ENCODE data around the gene OXGR1. TPM values are rescaled to one million over a fixed set of nuclear protein-coding genes. Genes with fewer than 3 reads are reported as not detected.

The OXGR1 gene
- not detected for total RNA-seq

DNA sequence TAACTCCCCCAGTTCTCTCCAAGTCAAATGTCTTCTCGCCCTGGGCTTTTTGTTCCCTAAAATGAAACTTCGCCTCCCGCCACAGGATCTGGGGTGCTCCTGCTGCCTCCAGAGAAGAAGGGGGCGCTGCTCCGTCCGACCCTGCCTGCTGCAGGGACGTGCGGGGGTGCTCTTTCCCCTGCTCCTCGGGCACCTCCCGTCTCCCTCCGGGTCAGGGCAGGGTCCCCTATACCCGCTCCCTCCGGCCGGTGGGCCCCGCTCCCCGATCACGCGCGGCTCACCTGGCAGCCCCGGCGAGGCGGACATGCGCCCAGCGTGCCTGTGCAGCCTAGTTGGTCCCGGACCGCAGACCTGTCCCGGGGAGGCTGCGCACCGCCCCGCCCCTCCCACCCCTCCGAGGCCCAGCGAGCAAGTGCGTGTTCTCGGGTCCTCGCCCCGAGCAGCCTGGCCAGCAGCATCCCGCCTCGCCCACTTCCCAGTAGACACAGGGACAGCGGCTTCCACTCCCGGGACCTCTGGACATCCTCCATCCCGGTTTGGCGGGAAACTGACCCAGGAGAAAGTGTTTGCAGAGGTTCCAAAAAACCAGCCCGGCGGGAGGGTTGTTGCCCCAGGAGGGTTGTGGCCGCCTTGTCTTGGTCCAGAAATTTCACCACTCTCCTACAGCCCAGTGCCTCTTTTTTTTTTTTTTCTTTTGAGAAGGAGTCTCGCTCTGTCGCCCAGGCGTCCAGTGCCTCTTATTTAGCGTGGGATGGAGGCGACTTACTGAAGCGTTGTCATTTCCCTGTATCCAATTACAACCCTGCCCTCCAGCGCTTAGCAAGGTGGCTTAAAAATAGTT lies at the start of gene OXGR1:
TSS of gene OXGR1 (minus strand) at position 460 of the 841 bp plus-strand sequence. CDS start 6,717 bp downstream, outside the sequence.
- no peak for DNase-seq (ENCODE audit: low spot score in 2 of 2)
- intact Hi-C loops (cut with DNase I), result no loop called here
- Histone ChIP-seq H3K9me3 (no peaks in the 10 kb centered on the region), H3K36me3 (no peaks in the 10 kb centered on the region), H3K27me3 (no peaks in the 10 kb centered on the region), H3K4me3 (peak within 1 kb of the TSS; percentile 54 to 58), H3K27ac (no peak within 1 kb of the TSS), H3K4me1 (peaks cover 3 to 4% of the 10 kb centered on the region in 2 donors)
- TF ChIP-seq, protein P1, sequence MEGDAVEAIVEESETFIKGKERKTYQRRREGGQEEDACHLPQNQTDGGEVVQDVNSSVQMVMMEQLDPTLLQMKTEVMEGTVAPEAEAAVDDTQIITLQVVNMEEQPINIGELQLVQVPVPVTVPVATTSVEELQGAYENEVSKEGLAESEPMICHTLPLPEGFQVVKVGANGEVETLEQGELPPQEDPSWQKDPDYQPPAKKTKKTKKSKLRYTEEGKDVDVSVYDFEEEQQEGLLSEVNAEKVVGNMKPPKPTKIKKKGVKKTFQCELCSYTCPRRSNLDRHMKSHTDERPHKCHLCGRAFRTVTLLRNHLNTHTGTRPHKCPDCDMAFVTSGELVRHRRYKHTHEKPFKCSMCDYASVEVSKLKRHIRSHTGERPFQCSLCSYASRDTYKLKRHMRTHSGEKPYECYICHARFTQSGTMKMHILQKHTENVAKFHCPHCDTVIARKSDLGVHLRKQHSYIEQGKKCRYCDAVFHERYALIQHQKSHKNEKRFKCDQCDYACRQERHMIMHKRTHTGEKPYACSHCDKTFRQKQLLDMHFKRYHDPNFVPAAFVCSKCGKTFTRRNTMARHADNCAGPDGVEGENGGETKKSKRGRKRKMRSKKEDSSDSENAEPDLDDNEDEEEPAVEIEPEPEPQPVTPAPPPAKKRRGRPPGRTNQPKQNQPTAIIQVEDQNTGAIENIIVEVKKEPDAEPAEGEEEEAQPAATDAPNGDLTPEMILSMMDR (IDR thresholded peaks at IDR 0.05), result no peak

DNA sequence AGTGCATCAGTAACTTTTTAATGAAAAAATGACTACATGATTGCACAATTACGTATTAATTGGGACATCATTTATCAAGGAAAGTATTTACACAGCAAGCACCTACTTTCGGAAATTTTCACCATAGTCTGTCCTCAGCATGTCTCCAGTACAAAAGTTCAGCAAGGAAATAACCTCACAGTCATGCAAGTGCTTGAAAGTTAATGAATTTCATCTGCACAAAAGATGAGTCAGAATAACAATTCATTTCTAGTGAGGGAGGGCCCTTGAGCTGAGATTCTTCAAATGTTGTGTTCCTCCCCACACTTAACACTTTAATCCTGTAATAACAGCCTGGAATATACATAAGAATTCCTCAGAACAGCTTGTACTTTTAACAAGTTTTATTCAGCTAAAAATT lies 49.0 kb upstream of the OXGR1 start:
- no peak overlapping the region for H3K4me3 ChIP-seq
- no peak overlapping the region for H3K27ac ChIP-seq
- no peaks in the 10 kb centered on the region for H3K9me3 ChIP-seq
- no peaks in the 10 kb centered on the region for H3K4me1 ChIP-seq
- intact Hi-C loops (cut with DNase I), result no loop called here
- H3K36me3 ChIP-seq, result no peaks in the 10 kb centered on the region
- TF ChIP-seq, protein P1 (IDR thresholded peaks at IDR 0.05), result no peak
- no peaks in the 10 kb centered on the region for H3K27me3 ChIP-seq
- DNase-seq (ENCODE audit: low spot score in 2 of 2), result no peak

DNA sequence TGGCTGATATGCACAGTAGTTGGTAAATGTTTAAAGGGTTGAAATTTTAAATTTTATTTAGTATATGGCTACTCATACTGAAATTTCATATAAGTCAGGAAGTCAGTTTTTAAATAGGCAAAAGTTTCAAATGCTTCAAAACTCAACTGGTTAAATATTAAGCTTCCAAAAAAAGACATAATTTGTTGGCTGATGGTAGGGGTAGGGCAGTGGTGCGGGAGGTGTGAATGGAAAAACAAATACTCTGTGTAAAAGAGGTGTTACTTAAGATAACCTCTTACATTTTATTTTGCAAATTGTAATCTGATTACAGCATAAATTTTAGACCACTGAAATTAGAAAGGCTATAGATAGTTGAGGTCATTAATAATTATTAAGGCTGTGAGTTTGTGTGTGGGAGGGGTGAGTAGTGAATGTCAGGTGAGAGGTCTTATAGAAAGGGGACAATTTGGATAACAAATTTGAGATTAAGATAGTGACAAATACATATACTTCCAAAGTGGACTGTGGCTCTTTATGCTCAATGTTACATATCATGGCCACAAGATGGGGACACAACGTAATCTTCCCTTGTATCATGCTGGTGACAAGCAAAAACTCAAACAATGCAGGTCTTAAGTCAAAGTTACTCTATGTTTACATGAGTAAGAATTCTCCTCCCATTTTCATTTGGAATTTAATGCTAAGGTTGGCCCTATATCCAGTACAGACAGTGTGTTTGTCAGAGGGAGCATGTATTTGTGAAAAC lies 36.6 kb upstream of the OXGR1 start:
- TF ChIP-seq, protein P1 (IDR thresholded peaks at IDR 0.05), result no peak
- H3K27ac ChIP-seq, result no peak overlapping the region
- intact Hi-C loops (cut with DNase I), result no loop called here
- H3K9me3 ChIP-seq, result no peaks in the 10 kb centered on the region
- no peaks in the 10 kb centered on the region for H3K36me3 ChIP-seq
- peaks cover 0 to 3% of the 10 kb centered on the region in 2 donors for H3K4me1 ChIP-seq
- H3K4me3 ChIP-seq, result no peak overlapping the region
- no peaks in the 10 kb centered on the region for H3K27me3 ChIP-seq
- DNase-seq (ENCODE audit: low spot score in 2 of 2), result no peak

DNA sequence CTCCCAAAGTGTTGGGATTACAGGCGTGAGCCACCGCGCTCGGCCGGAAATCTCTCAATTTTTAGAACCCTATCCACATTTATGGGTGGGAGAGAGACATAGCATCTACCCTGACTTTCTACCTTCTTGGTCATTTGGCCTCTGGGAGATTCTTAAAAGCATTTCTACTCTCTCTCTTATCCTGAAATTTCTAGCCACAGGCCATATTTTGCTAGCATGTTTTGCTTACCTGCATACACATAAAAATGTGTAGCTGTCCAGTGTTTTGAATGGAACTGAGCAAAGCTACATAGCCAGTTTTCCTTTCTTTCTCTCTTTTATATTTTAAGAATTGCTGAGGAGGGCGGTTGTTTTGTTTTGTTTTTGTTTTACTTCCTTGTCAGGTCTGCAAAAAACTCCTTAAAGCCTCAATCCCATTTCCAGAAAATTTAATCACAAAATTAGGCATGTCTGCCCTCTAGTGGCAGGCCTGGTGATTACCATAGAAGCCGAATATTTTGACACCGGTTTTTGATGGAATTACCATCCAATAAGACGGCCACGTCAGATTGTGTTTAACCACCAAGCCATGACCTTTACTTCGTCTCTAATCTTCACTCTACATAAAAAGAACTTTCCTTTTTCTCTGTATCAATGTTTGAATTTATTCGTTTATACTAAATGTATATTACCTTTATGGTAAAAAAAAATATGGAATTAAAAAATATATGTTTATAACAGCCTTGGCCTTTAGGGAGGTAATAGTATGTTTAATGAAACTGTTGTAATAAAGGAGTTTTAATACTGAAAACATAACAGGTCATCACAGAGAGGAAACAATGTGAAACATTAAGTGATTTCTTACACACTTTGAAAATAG lies 34.4 kb upstream of the OXGR1 start:
- H3K27ac ChIP-seq, result no peak overlapping the region
- DNase-seq (ENCODE audit: low spot score in 2 of 2), result peak in 1 of 2 donors; percentile 84
- no peaks in the 10 kb centered on the region for H3K27me3 ChIP-seq
- H3K36me3 ChIP-seq, result no peaks in the 10 kb centered on the region
- peaks cover 0 to 3% of the 10 kb centered on the region in 2 donors for H3K4me1 ChIP-seq
- intact Hi-C loops (cut with DNase I), result loop anchor here (1.0 to 10.0 kb wide), 2 partner anchors 10 to 776 kb away; no protein-coding TSS in a partner anchor
- TF ChIP-seq, protein P1 (IDR thresholded peaks at IDR 0.05), result peak; percentile 60 to 90 (median 86)
- no peaks in the 10 kb centered on the region for H3K9me3 ChIP-seq
- no peak overlapping the region for H3K4me3 ChIP-seq

DNA sequence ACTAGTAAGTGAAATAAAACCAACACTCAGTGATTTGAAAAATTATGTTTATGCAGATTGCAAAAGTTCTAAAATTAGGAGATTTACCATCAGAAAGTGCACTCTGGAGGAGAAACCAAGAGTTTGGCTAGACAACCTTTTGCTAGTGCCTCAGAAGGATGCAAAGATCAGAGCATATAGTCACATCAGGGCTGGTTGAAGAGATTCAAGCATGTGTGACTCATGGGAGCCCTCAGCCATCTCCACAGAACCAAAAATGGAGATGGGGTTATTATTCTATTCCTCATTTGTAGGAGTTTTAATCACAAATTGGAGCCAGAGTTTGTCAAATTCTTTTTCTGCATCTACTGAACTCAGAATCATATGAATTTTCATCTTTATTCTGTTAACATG lies 32.9 kb upstream of the OXGR1 start:
- Histone ChIP-seq H3K4me3 (no peak overlapping the region), H3K36me3 (no peaks in the 10 kb centered on the region), H3K27me3 (no peaks in the 10 kb centered on the region), H3K27ac (peak overlapping the region in 1 of 2 donors; percentile 6), H3K9me3 (no peaks in the 10 kb centered on the region), H3K4me1 (peaks cover 0 to 3% of the 10 kb centered on the region in 2 donors)
- no peak for DNase-seq (ENCODE audit: low spot score in 2 of 2)
- TF ChIP-seq, protein P1 (IDR thresholded peaks at IDR 0.05), result no peak
- intact Hi-C loops (cut with DNase I), result loop anchor here (10.0 kb wide), 1 partner anchor 778 kb away; no protein-coding TSS in a partner anchor

Measured in ascending aorta (tissue), 2 donors.